ES-I3 (cell line): ENCODE results near the gene DISC1.
"Not testable (repeated sequence)": the region's sequence is repeated elsewhere in the genome, so short reads cannot be mapped to it uniquely, and the experiment has no call there.

ENCODE experiments used
- H3K36me3 ChIP-seq: 2 replicates; pipeline ENCODE4 v1.6.1; 2013; ENCODE audit warnings: mild to moderate bottlenecking, low read length, control low read depth, moderate library complexity; ENCODE audit not compliant: insufficient read depth
- H3K4me1 ChIP-seq: 2 replicates; pipeline ENCODE4 v1.6.1; 2013; ENCODE audit warnings: mild to moderate bottlenecking, control low read depth, low read length; ENCODE audit not compliant: insufficient read depth
- H3K9ac ChIP-seq: 2 replicates; pipeline ENCODE4 v1.6.1; 2013; ENCODE audit warnings: low read depth, mild to moderate bottlenecking, low read length, moderate library complexity
- H3K9me3 ChIP-seq: 2 replicates; pipeline ENCODE4 v1.6.1; 2013; ENCODE audit warnings: mild to moderate bottlenecking, low read length, moderate library complexity; ENCODE audit not compliant: control insufficient read depth, insufficient read depth

Gene DISC1

DNA sequence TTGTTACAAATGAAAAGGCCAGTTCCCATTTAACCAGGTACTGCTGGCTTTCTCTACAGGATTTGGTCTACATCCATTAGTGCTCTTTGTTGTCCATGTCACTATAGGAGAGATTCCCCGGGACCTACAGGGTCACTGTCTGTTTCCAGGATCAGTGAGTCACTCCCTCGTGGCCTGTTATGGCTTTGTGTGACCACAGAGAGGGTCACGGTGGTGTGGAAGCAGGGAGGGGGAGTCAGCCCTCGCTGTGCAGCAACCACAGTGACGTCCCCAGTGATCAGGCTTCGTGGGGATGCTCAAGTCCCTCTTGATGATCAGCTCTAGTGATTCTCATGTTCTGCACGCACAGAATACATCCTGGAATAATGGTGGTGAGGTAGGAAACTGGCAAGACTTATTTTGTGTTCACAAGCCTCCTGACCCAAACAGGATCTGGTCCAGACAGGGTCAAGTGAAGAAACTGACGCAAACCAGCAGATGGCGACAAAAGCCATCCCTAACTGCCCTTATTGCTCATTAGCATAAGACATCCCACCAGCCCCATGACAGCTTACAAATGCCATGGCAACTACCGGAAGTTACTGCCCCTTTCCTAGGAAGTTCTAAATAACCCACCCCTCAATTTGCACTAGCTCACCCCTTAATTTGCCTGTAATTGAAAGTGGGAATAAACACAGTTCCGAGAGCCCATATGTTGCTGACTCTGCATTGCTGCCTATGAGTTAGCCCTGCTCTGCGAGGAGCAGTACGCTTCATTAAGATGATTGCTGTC lies 98.5 kb downstream of the DISC1 start:
- Histone ChIP-seq H3K9ac (no peak overlapping the region), H3K4me1 (no peaks in the 10 kb centered on the region), H3K36me3 (no peaks in the 10 kb centered on the region), H3K9me3 (no peaks in the 10 kb centered on the region)

DNA sequence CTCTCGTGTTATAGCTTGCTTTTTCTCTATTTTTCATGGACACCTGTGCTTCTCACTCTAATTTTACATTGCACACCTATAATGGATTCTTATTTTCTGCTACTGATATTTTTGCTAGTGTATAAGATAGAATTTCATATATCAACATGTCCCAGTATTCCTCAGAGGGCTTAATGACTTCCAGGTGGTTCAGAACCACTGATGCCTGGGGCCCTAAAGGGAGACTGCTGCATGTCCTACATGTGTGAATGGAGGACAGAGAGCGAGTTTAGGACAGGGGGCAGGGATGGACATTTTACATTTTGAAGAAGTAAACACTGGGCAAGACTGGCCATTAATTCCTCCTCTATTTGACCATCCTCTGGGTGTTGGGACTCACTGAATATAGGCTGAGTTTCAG lies 100.6 kb downstream of the DISC1 start:
- H3K36me3 ChIP-seq, result no peaks in the 10 kb centered on the region
- no peaks in the 10 kb centered on the region for H3K9me3 ChIP-seq
- H3K9ac ChIP-seq, result no peak overlapping the region
- H3K4me1 ChIP-seq, result no peaks in the 10 kb centered on the region

DNA sequence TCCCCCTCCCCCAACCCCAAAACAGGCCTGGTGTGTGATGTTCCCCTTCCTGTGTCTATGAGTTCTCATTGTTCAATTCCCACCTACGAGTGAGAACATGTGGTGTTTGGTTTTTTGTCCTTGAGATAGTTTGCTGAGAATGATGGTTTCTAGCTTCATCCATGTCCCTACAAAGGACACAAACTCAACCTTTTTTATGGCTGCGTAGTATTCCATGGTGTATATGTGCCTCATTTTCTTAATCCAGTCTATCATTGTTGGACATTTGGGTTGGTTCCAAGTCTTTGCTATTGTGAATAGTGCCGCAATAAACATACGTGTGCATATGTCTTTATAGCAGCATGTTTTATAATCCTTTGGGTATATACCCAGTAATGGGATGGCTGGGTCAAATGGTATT lies 102.4 kb downstream of the DISC1 start:
- not testable (repeated sequence) for H3K9ac ChIP-seq, H3K4me1 ChIP-seq, H3K36me3 ChIP-seq

GRCh38 chr1:231729544-231729943 lies 103.0 kb downstream of the DISC1 start:
- Histone ChIP-seq H3K4me1 (no peaks in the 10 kb centered on the region), H3K36me3 (no peaks in the 10 kb centered on the region), H3K9me3 (no peaks in the 10 kb centered on the region), H3K9ac (no peak overlapping the region)

More for the DNA sequence above, 102.4 kb downstream of the DISC1 start:
- H3K9me3 ChIP-seq, result not testable (repeated sequence)

DNA sequence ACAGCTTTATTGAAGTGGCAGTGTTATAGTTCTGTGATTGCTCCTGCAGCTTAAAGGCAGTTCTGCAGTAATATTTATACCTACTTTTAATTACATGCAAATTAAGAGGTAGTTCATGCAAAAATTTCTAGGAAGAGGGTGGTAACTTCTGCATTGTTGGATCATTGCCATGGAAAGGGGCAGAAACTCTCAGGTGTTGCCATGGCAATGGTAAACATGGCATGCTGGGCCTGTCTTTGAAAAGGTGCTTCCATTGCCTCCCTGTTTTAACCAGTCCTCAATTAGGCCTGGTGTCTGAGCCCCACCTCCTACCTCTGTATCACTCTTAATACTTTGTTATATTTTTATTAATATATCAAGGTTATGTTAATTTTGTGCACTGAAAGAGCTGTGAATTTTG lies 104.7 kb downstream of the DISC1 start:
- Histone ChIP-seq H3K9ac (no peak overlapping the region), H3K9me3 (no peaks in the 10 kb centered on the region), H3K36me3 (no peaks in the 10 kb centered on the region), H3K4me1 (no peaks in the 10 kb centered on the region)

- no peak overlapping the region for H3K9ac ChIP-seq
- no peaks in the 10 kb centered on the region for H3K9me3 ChIP-seq
- no peaks in the 10 kb centered on the region for H3K36me3 ChIP-seq
- H3K4me1 ChIP-seq, result no peaks in the 10 kb centered on the region
Observed at GRCh38 chr1:231733063-231733462, 106.5 kb downstream of the DISC1 start.

DNA sequence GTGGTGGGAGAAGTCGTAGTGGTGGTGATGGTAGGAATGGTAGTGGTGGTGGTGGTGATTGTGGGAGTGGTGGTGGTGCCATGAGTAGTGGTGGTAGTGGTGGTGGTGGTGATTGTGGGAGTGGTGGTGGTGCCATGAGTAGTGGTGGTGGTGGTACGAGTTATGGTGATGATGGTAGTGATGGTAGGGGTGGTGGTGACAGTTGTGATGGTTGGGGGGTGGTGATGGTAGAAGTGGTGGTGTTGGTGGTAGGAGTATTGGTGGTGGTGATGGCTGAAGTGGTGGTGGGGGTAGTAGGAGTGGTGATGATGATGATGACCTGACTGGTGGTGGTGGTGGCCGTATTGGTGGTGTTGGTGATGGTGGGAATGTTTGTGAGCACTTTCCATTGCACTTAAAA lies 107.1 kb downstream of the DISC1 start:
- H3K4me1 ChIP-seq, result no peaks in the 10 kb centered on the region
- no peaks in the 10 kb centered on the region for H3K36me3 ChIP-seq
- H3K9ac ChIP-seq, result no peak overlapping the region
- H3K9me3 ChIP-seq, result no peaks in the 10 kb centered on the region

- Histone ChIP-seq H3K9me3 (no peaks in the 10 kb centered on the region), H3K9ac (no peak overlapping the region), H3K4me1 (no peaks in the 10 kb centered on the region), H3K36me3 (no peaks in the 10 kb centered on the region)
Observed at GRCh38 chr1:231734417-231734816, 107.8 kb downstream of the DISC1 start.

DNA sequence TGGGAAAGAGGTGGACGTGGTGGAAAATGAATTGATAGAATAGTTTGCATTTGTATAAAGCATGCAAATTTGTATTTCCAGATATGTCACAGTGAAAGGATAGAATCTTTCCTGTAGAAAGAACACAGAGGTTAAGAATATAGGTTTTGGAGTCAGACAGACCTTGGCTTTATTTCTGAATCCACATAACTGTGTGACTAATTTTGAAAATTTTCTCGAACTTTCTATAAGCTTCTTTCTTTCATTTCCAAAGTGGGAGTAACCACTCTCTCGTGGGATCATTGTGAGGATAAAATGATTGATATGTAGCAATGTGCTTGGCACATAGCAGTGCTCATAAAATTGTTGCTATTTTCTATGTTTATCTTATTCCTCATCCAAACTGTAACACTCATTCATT lies 108.8 kb downstream of the DISC1 start:
- Histone ChIP-seq H3K9me3 (no peaks in the 10 kb centered on the region), H3K36me3 (no peaks in the 10 kb centered on the region), H3K4me1 (no peaks in the 10 kb centered on the region), H3K9ac (no peak overlapping the region)

DNA sequence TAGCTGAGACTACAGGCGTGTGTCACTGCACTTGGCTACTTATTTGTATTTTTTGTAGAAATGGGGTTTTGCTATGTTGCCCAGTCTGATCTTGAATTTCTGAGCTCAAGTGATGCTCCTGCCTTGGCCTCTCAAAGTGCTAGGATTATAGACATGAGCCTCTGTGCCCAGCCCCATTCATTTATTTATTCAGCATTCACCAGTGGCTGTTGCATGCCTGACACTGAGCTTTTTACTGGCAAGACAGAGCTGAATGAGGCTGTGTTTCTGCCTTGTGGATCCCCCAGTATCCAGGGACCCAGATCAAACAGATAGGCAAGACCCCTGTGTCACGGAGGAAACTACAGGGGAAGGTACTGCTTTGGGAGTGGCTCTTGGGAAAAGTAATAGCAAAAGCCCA lies 109.4 kb downstream of the DISC1 start:
- Histone ChIP-seq H3K9me3 (no peaks in the 10 kb centered on the region), H3K36me3 (no peaks in the 10 kb centered on the region), H3K4me1 (no peaks in the 10 kb centered on the region), H3K9ac (no peak overlapping the region)

- Histone ChIP-seq H3K9me3 (no peaks in the 10 kb centered on the region), H3K4me1 (no peaks in the 10 kb centered on the region), H3K9ac (no peak overlapping the region), H3K36me3 (no peaks in the 10 kb centered on the region)
Observed at GRCh38 chr1:231736464-231736863, 109.9 kb downstream of the DISC1 start.

DNA sequence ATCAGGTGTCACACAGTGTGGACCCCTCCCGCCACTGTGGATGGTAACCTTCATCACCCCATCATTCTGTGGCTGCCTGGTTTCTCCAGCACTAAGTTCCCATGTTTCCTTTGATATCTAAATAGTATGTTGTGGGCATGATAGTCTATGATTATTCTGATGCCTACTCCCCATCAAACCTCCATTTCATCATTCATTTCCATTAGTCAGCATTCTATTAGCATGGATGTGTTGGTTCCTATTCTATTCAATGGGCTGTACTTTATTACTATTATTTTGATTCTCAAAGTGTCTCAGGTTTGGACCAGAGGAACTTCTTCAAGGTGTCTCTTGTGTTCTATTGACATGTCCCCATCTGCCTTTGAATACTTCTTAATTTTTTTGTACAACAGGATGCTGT lies 112.0 kb downstream of the DISC1 start:
- no peaks in the 10 kb centered on the region for H3K4me1 ChIP-seq
- H3K36me3 ChIP-seq, result no peaks in the 10 kb centered on the region
- no peak overlapping the region for H3K9ac ChIP-seq
- H3K9me3 ChIP-seq, result no peaks in the 10 kb centered on the region

- Histone ChIP-seq H3K9ac (no peak overlapping the region), H3K4me1 (no peaks in the 10 kb centered on the region), H3K36me3 (no peaks in the 10 kb centered on the region), H3K9me3 (no peaks in the 10 kb centered on the region)
Observed at GRCh38 chr1:231743966-231744365, 117.4 kb downstream of the DISC1 start.

DNA sequence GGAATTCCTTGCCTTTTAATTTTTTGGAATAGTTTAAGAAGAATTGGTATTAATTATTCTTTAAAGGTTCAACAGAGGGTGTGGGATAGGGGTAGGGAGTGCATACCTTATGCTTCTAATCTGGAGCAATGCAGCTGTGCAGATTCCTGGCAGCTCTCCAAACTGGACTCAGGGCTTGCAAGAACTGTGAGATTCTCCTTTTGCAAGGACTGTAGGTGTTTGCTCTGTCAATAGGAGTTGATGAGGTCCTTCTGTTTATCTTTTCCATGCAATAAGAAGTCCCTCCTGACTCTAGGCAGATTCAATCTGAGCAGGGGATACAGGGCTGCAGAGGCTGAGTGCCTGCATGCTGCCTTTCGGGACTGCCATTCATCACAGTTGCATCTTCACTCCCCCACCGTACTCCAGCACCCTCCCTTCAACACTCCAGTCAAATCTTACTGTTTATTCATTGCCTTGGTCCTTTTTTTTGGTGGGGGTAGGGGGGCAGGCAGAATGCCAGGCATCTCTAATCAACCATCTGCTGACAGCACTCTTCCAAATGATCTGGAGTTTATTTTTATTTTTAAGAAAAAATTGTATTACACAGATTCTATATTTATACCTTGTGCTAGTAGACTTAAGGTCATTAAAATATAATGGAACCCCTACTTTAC lies 122.3 kb downstream of the DISC1 start:
- Histone ChIP-seq H3K4me1 (no peaks in the 10 kb centered on the region), H3K9me3 (no peaks in the 10 kb centered on the region), H3K36me3 (no peaks in the 10 kb centered on the region), H3K9ac (no peak overlapping the region)

DNA sequence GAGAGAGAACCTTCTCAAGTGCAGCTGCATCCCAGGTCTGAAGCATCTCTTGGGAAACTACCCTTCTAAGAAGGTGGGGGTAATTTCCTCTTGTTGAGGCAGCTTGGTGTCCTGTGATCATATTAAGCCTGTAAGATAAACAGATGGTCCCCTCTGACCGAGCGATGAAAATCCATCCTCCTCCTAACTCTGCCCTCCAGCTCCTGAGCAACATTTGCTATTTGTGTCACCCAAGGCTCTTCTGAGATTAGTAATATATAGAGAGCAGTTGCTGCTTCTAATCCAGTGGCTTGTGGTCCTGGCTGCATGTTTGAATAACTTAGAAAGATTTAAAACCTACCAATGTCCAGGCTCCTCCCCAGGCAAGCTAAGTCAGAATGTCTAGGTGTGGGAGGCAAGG lies 123.7 kb downstream of the DISC1 start:
- Histone ChIP-seq H3K9ac (no peak overlapping the region), H3K9me3 (no peaks in the 10 kb centered on the region), H3K4me1 (no peaks in the 10 kb centered on the region), H3K36me3 (no peaks in the 10 kb centered on the region)
